MCF 10A (cell line): Measurements from ENCODE around the gene BANP. TPM values are rescaled to one million over a fixed set of nuclear protein-coding genes. Genes with fewer than 3 reads are reported as not detected.

Experiments
- BruUV-seq: library from RNA; stranded (reverse); fragments of 400-500 nt; replicated peaks from 2 replicates; lab custom pipeline; 2021; lab: Mats Ljungman, UMichigan
- CTCF ChIA-PET: fragments of 300-600 bp; sonication (Branson Sonifier 250); formaldehyde crosslinking; extraction: SDS; loops from one replicate; lab custom pipeline; 2021; ENCODE audit warnings: antibody characterized with exemption, inconsistent platforms; lab: Yijun Ruan, JAX
- POLR2A ChIA-PET: fragments of 300-600, 350-650 bp; sonication (Branson Sonifier 250); formaldehyde crosslinking; extraction: SDS; loops from one replicate; lab custom pipeline; 2020; ENCODE audit warnings: antibody characterized with exemption, inconsistent platforms; lab: Yijun Ruan, JAX
- DNase-seq: peaks from one replicate; pipeline ENCODE4 v3.0.0-alpha.2; 2018; ENCODE audit not compliant: unreplicated experiment
- H3K27ac Mint-ChIP-seq: one replicate; pipeline ENCODE4 v1.8.0; 2022; ENCODE audit warnings: mild to moderate bottlenecking, low read depth, mixed read lengths; ENCODE audit not compliant: unreplicated experiment
- H3K27me3 Mint-ChIP-seq: one replicate; pipeline ENCODE4 v1.8.0; 2022; ENCODE audit warnings: mixed read lengths; ENCODE audit not compliant: insufficient read depth, unreplicated experiment
- H3K36me3 Mint-ChIP-seq: one replicate; pipeline ENCODE4 v1.8.0; 2022; ENCODE audit warnings: mild to moderate bottlenecking, moderate library complexity, mixed read lengths; ENCODE audit not compliant: insufficient read depth, unreplicated experiment
- H3K4me1 Mint-ChIP-seq: one replicate; pipeline ENCODE4 v1.8.0; 2022; ENCODE audit warnings: mixed read lengths; ENCODE audit not compliant: insufficient read depth, unreplicated experiment
- H3K4me3 Mint-ChIP-seq: one replicate; pipeline ENCODE4 v1.8.0; 2022; ENCODE audit warnings: mild to moderate bottlenecking, moderate library complexity, mixed read lengths; ENCODE audit not compliant: unreplicated experiment
- H3K9me3 Mint-ChIP-seq: one replicate; pipeline ENCODE4 v1.8.0; 2022; ENCODE audit warnings: mixed read lengths; ENCODE audit not compliant: unreplicated experiment
- CTCF ChIP-seq: fragments of 200-600 bp; IDR thresholded peaks from one replicate; pipeline ENCODE4 v1.8.0; 2022; ENCODE audit warnings: antibody characterized with exemption, mild to moderate bottlenecking; ENCODE audit not compliant: unreplicated experiment
- intact Hi-C: fragments of 100-400 bp; cut with micrococcal nuclease; formaldehyde crosslinking; loops from 2 replicates; pipeline ENCODE4 v1.14.1; 2022
- total RNA-seq: library from RNA; stranded (reverse); gene quantifications from 2 replicates; pipeline ENCODE4 v1.2.3, GENCODE V29; 2022

BANP gene
- total RNA-seq, 1 experiment from 2014 or later: 38.2 TPM

DNA sequence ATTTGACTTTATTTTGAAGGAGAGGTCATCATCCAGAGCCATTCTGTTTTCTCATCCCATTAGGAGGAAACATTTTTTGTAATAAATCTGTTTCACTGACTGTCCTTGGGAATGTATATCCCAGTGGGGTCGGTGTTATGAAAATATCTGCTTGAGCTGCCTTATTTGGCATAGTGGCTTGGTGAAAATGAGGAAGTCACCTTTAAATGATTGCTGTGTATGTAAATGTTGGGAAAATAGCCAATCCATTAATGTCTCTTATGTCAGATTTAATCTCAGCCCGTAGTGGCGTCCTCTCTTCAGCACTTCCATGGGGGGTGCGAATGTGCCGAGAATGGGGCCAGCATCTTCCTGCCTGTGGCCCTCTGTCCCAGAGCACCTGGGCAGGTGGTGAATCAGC is 57.6 kb downstream of the BANP start:
- intact Hi-C loops: no loop called here
- H3K27ac Mint-ChIP-seq: no peak overlapping the region
- no peak for TF ChIP-seq CTCF
- no peak for DNase-seq
- no peaks in the 10 kb centered on the region for H3K27me3 Mint-ChIP-seq
- no peaks in the 10 kb centered on the region for H3K4me1 Mint-ChIP-seq
- CTCF ChIA-PET: interaction anchor here (0.7 kb wide), 1 partner anchor 39 kb away, joined by 3 read pairs; no protein-coding TSS in a partner anchor
- no peaks in the 10 kb centered on the region for H3K9me3 Mint-ChIP-seq
- POLR2A ChIA-PET: no interaction called here
- H3K36me3 Mint-ChIP-seq: peaks cover 47% of the 10 kb centered on the region
- H3K4me3 Mint-ChIP-seq: no peak overlapping the region
- no TSS peak for BruUV-seq

DNA sequence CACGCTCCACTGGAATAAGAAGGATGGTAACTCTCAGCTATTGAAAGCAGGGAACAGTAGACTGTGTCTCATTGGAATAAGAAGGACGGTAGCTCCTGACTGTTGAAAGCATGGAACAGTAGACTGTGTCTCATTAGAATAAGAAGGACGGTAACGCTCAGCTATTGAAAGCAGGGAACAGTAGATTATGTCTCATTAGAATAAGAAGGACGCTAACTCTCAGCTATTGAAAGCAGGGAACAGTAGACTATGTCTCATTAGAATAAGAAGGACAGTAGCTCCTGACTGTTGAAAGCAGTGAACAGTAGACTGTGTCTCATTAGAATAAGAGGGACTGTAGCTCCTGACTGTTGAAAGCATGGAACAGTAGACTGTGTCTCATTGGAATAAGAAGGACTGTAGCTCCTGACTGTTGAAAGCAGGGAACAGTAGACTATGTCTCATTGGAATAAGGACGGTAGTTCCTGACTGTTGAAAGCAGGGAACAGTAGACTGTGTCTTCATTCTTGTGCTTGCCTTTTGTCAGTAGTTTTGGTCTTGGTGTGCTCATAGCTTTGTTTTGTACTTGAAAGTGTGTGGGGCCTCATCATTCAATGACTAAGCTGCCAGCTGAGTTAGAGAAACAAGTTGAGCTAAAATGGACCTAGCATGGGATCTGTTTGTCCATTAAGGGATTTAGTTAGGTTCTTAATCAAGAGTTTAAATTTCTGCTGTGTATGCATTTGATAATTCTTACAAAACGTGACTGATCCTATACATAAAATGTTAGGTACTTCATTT is 58.5 kb downstream of the BANP start:
- no peaks in the 10 kb centered on the region for H3K9me3 Mint-ChIP-seq
- H3K27ac Mint-ChIP-seq: no peak overlapping the region
- ChIA-PET POLR2A (no interaction called here), CTCF (interaction anchor here (0.6 to 0.8 kb wide), 2 partner anchors 27 to 493 kb away, joined by 3 to 5 read pairs; no protein-coding TSS in a partner anchor)
- DNase-seq: no peak
- no peaks in the 10 kb centered on the region for H3K27me3 Mint-ChIP-seq
- no TSS peak for BruUV-seq
- intact Hi-C loops: no loop called here
- H3K36me3 Mint-ChIP-seq: peaks cover 41% of the 10 kb centered on the region
- H3K4me1 Mint-ChIP-seq: no peaks in the 10 kb centered on the region
- no peak for TF ChIP-seq CTCF
- H3K4me3 Mint-ChIP-seq: no peak overlapping the region

GRCh38 chr16:88010343-88010967 is 59.2 kb downstream of the BANP start:
- TF ChIP-seq CTCF: no peak
- BruUV-seq: no TSS peak
- Mint-ChIP-seq H3K27me3 (no peaks in the 10 kb centered on the region), H3K9me3 (no peaks in the 10 kb centered on the region), H3K4me3 (no peak overlapping the region), H3K27ac (no peak overlapping the region), H3K4me1 (no peaks in the 10 kb centered on the region), H3K36me3 (peaks cover 38% of the 10 kb centered on the region)
- intact Hi-C loops: no loop called here
- CTCF ChIA-PET: interaction anchor here (0.6 kb wide), 1 partner anchor 494 kb away, joined by 3 read pairs; no protein-coding TSS in a partner anchor
- POLR2A ChIA-PET: no interaction called here
- no peak for DNase-seq

DNA sequence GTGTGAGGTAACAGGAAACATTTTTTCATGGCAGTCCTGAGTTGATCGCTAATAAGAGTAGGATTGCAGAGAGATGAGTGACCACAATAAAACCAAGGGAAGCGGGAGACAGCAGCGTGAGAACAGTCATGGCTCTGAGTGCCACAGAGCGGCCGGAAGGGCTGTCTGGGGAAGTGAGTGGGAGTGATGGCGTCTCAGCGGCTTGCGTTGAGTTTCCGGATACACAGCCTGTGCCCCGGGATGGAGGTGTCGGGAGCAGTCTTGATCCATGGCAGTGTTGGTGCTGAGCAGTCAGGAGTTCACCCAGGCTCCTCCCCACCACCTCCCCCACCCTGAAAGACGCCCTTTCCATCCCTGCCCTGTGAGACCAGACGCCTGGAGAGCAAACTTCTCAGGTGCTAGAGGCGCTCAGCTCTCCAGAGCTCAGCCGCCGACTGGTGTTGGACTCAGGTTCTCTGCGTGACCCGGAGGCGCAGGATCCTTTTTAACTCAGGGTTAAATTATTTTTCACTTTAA is 59.8 kb downstream of the BANP start:
- Mint-ChIP-seq H3K9me3 (no peaks in the 10 kb centered on the region), H3K4me1 (no peaks in the 10 kb centered on the region), H3K27me3 (no peaks in the 10 kb centered on the region), H3K27ac (no peak overlapping the region), H3K4me3 (no peak overlapping the region), H3K36me3 (peaks cover 33% of the 10 kb centered on the region)
- POLR2A ChIA-PET: no interaction called here
- BruUV-seq: no TSS peak
- intact Hi-C loops: no loop called here
- TF ChIP-seq CTCF: no peak
- no peak for DNase-seq
- CTCF ChIA-PET: no interaction called here
